NCI-H774 (cell line): ENCODE results near the gene NYAP2.

Experiments
- DNase-seq: peaks from one replicate; lab custom pipeline; 2025; lab: John Stamatoyannopoulos, UW

Gene NYAP2

DNA sequence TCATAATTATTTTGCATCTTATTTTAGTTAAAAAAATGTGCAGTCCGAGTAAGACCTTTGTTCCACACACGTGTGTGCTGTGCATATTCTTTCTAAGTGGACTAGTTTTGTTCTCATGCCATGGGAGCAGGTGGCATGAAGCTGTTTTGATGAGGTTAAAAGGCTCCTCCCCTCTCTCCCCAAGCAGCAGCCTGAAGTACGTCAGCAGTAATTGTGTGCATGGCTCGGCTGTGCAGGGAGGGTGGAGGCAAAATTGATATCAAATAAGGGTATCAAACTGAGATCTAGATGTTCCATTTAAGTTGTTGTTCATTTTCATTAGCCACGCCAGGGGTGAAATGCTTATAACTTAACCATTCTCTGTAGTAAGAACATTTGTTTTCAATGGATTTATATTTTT lies at the start of gene NYAP2:
Gene NYAP2 (plus strand): TSS at position 207 of the 400 bp plus-strand sequence. CDS start 9,171 bp downstream, outside the sequence.
- peak; percentile 80 for DNase-seq

DNA sequence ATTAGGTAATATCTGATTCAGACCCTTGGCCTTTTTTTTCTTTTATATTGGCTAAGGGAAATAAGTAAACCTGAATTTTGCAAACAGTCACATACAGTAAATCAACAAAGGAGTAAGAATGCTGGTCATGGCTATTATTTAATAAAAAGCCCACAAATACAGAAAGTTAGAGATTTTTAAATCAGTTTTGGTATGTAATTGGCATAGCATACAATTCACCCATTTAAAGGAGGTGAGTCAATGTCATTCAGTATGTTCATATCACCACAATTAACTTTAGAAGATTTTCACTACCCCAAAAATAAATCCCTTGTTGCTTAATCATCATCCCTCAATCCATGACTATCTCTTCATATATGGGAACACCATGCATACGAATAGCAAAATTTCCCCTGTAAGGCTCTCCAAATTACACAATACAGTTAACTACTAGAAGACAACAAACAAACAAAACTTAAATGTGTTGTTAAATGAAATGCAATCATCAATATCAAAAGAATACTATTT lies 45.9 kb upstream of the NYAP2 start:
- no peak for DNase-seq

GRCh38 chr2:225354281-225354774 lies 45.2 kb upstream of the NYAP2 start:
- DNase-seq: no peak

- DNase-seq: no peak
These were observed 43.7 kb upstream of the NYAP2 start for GRCh38 chr2:225355788-225356187.

DNA sequence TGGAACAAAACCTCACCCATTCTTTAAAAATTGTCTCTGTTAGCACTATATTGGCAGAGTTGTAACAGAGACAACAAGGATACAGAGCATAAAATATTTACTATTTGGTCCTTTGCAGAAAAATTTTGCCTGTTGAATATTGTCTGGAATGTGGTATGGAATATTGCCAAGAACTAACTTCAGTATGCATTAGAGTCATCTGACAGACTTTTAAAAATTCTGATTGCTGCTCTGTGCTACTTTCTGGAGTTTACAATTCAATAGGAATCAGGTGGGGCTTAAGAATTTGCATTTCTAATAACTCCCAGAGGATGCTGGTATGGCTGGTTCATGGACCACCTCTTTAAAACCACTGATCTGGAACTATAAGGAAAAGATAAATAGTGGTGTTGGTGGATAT lies 32.8 kb upstream of the NYAP2 start:
- no peak for DNase-seq

- DNase-seq: no peak
These were observed 32.0 kb upstream of the NYAP2 start for GRCh38 chr2:225367482-225367881.

GRCh38 chr2:225378984-225379383 lies 20.5 kb upstream of the NYAP2 start:
- no peak for DNase-seq

- DNase-seq: no peak
These were observed 19.7 kb upstream of the NYAP2 start for GRCh38 chr2:225379856-225380255.

DNA sequence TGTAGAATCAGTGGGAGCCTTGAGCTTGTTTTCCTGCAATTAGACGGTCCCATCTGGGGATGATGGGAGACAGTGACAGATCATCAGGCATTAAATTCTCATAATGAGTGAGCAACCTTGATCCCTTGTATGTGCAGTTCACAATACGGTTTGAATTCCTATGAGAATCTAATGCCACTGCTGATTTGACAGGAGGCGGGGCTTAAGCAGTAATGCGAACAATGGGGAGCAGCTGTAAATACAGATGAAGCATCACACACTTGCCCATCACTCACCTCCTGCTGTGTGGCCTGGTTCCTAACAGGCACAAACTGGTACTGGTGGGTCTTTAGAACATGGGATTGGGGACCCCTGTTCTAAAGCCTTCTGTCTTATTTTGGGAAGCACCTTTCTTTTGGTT lies 17.9 kb upstream of the NYAP2 start:
- DNase-seq: no peak

DNA sequence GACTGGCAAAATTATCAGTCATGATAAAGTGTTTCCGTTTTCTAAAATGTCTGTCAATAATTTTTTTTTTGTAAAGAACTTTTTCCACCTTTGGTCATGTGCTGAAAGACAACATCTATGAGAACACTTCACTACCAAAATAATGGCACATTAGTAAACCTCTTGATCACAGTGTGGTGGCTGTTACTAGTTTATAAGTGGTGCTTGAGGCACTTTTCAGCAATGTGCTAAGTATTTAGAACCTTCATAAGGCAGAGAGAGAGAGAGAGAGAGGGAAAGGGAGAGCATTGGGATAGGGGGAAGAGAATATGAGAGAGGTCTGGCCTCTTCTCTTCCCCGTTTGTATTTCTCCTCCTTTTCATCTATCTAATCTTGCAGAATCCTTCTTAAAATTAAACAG lies 1.1 kb upstream of the NYAP2 start:
- DNase-seq: peak; percentile 31

DNA sequence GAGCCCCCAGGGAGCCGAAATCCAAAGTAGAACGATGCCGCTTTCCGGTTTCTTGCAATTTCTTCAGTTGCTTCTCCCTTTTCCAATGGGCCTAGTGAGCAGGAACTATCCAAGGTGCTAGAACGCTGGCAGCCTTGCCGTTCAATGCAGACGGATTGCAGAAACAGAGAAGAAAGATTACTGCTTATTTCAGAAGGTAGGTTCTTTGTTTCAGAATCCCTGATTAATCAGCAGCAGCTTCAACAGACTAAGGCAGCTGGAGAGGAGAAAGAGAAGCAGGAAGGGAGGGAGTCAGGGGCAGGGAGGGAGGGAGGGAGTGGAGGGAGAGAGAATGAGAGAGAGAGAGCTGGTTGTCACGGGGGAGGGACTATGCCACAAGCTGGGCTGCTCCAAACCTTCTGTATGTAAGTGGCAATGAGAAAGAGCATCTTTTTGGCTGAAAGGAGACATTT lies 576 bp downstream of the NYAP2 start:
- peak; percentile 48 for DNase-seq

DNA sequence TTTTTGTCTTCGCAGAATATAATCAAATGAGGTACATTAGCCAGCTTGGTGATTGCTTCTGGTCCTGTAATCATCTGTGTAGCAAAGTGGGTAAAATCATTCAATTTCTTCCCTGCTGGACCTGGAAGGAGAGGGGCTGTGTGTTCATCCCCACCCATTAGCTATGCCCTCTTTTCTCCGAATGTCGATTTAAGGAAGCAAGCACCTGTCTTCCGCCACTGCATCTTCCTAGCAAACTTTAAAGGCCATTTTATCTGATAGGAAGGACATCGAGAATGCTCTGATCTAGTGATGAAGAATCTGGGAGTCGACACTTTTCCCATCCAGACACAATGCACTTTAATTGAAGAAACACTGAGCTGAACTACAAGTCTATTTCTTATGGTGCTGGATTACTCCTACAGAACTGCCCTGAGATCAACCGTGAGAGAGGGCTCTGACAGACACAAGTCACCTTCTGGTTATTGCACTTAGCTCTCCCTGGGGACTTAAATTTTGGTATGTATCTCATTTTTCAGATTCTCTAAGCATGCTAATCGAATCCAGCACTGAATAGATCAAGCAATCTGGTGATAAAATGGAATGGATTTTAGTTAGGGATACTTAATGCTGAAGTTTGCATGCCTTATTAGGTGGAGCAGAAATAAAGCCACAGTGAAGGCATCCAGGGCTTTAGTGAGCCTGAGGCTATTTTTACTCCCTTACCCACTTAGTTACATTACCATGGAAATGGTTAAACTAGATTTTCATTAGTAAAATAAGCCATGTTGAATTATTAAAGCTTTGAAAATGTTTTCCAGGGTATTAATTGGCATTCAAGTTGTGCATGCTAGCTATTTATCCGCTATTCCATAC lies 1.3 kb downstream of the NYAP2 start:
- no peak for DNase-seq

DNA sequence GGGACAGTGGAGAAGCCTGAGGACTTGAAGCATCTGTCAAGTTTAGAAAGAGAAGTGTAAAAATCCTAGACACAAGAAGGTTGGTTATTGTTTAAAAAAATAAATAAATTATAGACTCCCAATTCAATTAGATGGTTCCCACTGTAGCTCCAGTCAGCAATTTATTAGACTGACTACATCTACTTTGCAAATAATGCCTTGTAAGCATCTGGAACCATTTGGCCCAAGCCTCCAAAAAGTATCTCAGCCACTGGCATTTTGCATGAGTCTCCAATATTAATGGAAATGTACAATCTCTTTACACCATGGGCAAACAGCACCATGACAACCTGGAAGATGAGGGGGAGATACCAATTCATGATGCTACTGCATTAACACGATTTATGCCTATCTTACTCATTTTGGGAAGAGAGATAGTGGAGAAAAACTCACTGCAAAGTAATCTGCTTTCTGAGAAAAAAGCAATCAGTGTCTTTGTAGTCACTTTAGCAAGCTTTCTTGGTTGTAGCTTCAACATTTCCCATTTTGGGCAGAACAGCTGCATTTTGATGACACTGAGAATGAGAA lies 2.8 kb downstream of the NYAP2 start:
- no peak for DNase-seq

DNA sequence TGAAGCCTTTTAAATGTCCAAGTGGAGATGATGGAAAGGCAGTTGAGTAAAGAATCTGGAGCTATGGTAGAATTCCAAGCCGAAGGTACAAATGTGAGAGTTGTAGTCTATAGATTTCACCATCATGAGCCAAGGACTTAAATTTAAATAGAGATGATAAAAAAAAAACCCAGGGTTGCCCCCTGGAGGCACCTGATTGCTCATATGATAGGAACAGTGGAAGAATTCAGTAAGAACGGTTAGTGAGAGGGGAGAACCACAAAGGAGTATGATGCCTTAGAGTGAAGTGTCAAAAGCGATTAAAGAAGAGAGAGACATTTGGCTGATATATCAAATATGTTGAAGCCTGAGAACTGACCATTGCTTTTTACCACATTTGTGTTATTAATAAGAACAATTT lies 11.9 kb downstream of the NYAP2 start:
- no peak for DNase-seq

- no peak for DNase-seq
These were observed 14.3 kb downstream of the NYAP2 start for GRCh38 chr2:225413786-225414185.

GRCh38 chr2:225414902-225415301 lies 15.4 kb downstream of the NYAP2 start:
- no peak for DNase-seq

DNA sequence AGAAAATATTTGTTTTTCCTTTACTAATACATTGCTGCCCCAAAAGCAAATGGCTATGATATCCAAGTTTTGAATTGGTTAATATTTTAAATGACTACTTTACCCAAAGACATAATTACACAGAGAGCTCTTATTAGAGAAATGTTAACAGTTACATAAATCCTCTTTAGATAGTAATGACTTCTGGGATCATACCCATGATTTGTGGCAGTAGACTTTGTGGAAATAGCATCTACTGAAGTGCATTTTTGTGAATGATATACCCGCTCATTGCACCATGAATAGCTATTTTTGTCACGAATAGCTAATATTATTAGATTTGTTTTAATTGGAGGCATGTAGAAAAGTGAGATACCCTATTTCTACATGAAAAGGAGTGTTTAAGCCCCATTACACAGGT lies 15.8 kb downstream of the NYAP2 start:
- no peak for DNase-seq

- no peak for DNase-seq
These were observed 16.3 kb downstream of the NYAP2 start for GRCh38 chr2:225415792-225416191.

- no peak for DNase-seq
These were observed 17.3 kb downstream of the NYAP2 start for GRCh38 chr2:225416616-225417367.

- no peak for DNase-seq
These were observed 19.5 kb downstream of the NYAP2 start for GRCh38 chr2:225419033-225419432.

DNA sequence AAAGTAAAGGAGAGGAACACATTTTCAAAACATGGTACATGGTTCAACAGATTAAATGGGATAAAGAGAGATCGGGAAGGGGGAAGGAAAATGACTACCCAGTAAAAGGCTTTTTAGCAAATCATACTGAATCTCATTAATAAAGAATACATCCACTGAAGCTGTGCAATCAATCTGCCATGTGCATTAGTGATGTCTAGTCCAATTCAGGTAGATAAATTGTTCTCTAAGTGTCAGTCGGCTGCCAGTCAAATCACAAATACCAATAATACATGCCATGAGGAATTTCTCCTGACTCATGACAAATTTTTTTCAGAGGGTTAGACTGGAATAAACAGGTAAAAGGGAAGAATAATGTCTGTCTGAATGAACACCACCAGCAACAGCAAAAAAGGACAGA lies 22.6 kb downstream of the NYAP2 start:
- DNase-seq: no peak

DNA sequence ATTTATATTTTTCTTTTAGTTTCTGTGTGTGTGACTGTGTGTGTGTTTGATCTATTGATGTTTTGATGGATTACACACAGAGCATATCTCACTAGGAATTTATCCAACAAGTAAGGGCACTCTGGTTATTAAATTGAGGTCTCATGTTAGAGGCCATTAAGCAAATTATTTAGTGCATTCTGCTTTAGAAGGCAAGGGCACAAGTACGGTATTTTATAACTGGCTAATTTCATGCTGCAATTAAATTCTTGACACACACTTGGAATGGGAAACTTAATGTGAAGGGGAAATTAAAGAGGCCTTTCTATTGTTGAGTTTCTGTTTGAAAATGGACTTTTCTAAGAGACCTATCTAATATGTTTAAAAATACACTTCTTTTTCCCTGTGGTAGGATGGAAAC lies 25.8 kb downstream of the NYAP2 start:
- DNase-seq: no peak
